ENCODE data around the gene SLC4A3. TPM values are rescaled to one million over a fixed set of nuclear protein-coding genes. Genes with fewer than 3 reads are reported as not detected.

The SLC4A3 gene
- 16.6 TPM for polyA plus RNA-seq (2013, experiment 1 of 2; ENCODE audit: insufficient read length)
- polyA plus RNA-seq (2013, experiment 2 of 2; ENCODE audit: insufficient read length), result 18.8 TPM

GRCh38 chr2:219627103-219628100 lies at the start of gene SLC4A3:
TSS of gene SLC4A3 (plus strand) at chr2:219627630. CDS start at chr2:219627993, 363 bp downstream.
- peak; percentile 42 for DNase-seq

- no peak for DNase-seq
Observed at GRCh38 chr2:219578811-219579613, 48.4 kb upstream of the SLC4A3 start.

- no peak for DNase-seq
Observed at GRCh38 chr2:219581346-219581745, 46.1 kb upstream of the SLC4A3 start.

- no peak for DNase-seq
Observed at GRCh38 chr2:219591091-219591490, 36.3 kb upstream of the SLC4A3 start.

- DNase-seq, result no peak
Observed at GRCh38 chr2:219592736-219593135, 34.7 kb upstream of the SLC4A3 start.

- DNase-seq, result no peak
Observed at GRCh38 chr2:219593154-219593553, 34.3 kb upstream of the SLC4A3 start.

- DNase-seq, result peak; percentile 28
Observed at GRCh38 chr2:219595256-219595655, 32.2 kb upstream of the SLC4A3 start.

GRCh38 chr2:219596954-219597551 lies 30.4 kb upstream of the SLC4A3 start:
- DNase-seq, result no peak

- DNase-seq, result peak; percentile 97
Observed at GRCh38 chr2:219597552-219598307, 29.7 kb upstream of the SLC4A3 start, which contains the start of gene STK11IP. TSS of gene STK11IP (plus strand) at chr2:219597857. CDS start at chr2:219598120, 263 bp downstream.

GRCh38 chr2:219598308-219599078 lies 28.9 kb upstream of the SLC4A3 start:
- no peak for DNase-seq

GRCh38 chr2:219603771-219604170 lies 23.7 kb upstream of the SLC4A3 start:
- no peak for DNase-seq

- no peak for DNase-seq
Observed at GRCh38 chr2:219605607-219605954, 21.8 kb upstream of the SLC4A3 start.

GRCh38 chr2:219607931-219608330 lies 19.5 kb upstream of the SLC4A3 start:
- no peak for DNase-seq

- no peak for DNase-seq
Observed at GRCh38 chr2:219608399-219608964, 18.9 kb upstream of the SLC4A3 start.

- DNase-seq, result no peak
Observed at GRCh38 chr2:219609149-219609750, 18.2 kb upstream of the SLC4A3 start.

GRCh38 chr2:219611306-219611705 lies 16.1 kb upstream of the SLC4A3 start:
- no peak for DNase-seq

- DNase-seq, result no peak
Observed at GRCh38 chr2:219611866-219612576, 15.4 kb upstream of the SLC4A3 start.

- DNase-seq, result no peak
Observed at GRCh38 chr2:219612577-219613286, 14.7 kb upstream of the SLC4A3 start.
